Measurements from ENCODE around the gene CCBE1.

DNA sequence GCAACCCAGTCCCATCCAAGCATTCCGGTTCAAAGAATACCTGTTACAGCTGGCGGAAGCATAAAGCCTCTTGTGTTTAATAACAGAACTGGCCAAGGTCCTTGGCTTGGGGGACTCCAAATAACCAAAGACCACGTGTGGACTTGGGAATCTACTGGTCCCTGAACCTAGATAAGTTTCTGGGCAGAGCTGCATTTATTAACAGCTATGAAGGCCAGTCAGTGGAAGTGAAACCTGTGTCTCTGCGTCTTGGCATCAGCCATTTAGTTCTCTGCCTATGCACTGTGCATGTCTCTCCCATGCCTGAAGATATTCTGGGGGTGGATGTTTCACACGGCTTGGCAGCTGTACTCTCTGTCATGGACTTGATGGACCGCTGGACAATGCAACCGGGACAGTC is 137.7 kb downstream of the CCBE1 start:
- TF ChIP-seq, protein P1, sequence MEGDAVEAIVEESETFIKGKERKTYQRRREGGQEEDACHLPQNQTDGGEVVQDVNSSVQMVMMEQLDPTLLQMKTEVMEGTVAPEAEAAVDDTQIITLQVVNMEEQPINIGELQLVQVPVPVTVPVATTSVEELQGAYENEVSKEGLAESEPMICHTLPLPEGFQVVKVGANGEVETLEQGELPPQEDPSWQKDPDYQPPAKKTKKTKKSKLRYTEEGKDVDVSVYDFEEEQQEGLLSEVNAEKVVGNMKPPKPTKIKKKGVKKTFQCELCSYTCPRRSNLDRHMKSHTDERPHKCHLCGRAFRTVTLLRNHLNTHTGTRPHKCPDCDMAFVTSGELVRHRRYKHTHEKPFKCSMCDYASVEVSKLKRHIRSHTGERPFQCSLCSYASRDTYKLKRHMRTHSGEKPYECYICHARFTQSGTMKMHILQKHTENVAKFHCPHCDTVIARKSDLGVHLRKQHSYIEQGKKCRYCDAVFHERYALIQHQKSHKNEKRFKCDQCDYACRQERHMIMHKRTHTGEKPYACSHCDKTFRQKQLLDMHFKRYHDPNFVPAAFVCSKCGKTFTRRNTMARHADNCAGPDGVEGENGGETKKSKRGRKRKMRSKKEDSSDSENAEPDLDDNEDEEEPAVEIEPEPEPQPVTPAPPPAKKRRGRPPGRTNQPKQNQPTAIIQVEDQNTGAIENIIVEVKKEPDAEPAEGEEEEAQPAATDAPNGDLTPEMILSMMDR (IDR thresholded peaks at IDR 0.05) = no peak
- TF ChIP-seq POLR2A (IDR thresholded peaks at IDR 0.05) = no peak
